Measurements from ENCODE around the gene ISX. TPM values are rescaled to one million over a fixed set of nuclear protein-coding genes. Genes with fewer than 3 reads are reported as not detected.

Gene ISX
- total and polyA plus RNA-seq, 10 of the 15 experiments (the other 5 are each of a cell fraction or from before 2014, with no cell fraction given), result 0.05 to 0.66 (median 0.25) TPM

- in situ Hi-C loops (cut with MboI), result no loop called here
- RAD21 ChIA-PET (ENCODE audit: unreplicated experiment), result interaction anchor here (0.6 to 1.8 kb wide), 7 partner anchors 15 to 1830 kb away, joined by 3 to 5 read pairs (median 4); no protein-coding TSS in a partner anchor
- Histone ChIP-seq H3K9ac (ENCODE audit: control insufficient read depth, insufficient read depth, low read length) (peak overlapping the region; percentile 6; the same call in 1 of the 2 replicates), H3K4me1 (ENCODE audit: control insufficient read depth, insufficient read depth, low read length) (peaks cover 81% of the 10 kb centered on the region), H2AFZ (ENCODE audit: control insufficient read depth, low read depth, low read length) (no peak overlapping the region), H3K27ac (ENCODE audit: control insufficient read depth, insufficient read depth) (peak overlapping the region; percentile 99), H3K4me2 (ENCODE audit: control insufficient read depth, insufficient read depth) (peak overlapping the region; percentile 31), H3K27me3 (replicated peaks in 1 of 2; ENCODE audit: control insufficient read depth in 2 of 2, insufficient read depth in 2 of 2, low read length in 1 of 2) (no peaks in the 10 kb centered on the region), H3K9me3 (replicated peaks; ENCODE audit: control insufficient read depth, insufficient read depth, low read length) (peaks cover 3% of the 10 kb centered on the region), H3K79me2 (ENCODE audit: control insufficient read depth, insufficient read depth, low read length) (no peaks in the 10 kb centered on the region), H3K4me3 (no peak overlapping the region), H4K20me1 (ENCODE audit: control insufficient read depth, insufficient read depth) (no peaks in the 10 kb centered on the region), H3K36me3 (ENCODE audit: control insufficient read depth in 2 of 2, insufficient read depth in 2 of 2, low read length in 1 of 2) (no peaks in the 10 kb centered on the region)
- DNase-seq (ENCODE audit: low read depth, low spot score), result no peak
- intact Hi-C loops (cut with micrococcal nuclease; ENCODE audit: unreplicated experiment), result no loop called here
- SMC1A ChIA-PET (ENCODE audit: uncharacterized antibody, unreplicated experiment), result interaction anchor here (0.6 to 3.0 kb wide), 8 partner anchors 8 to 87 kb away, joined by 3 to 18 read pairs (median 4); no protein-coding TSS in a partner anchor
- no peak for ATAC-seq
- CTCF ChIA-PET, result interaction anchor here (0.6 to 2.6 kb wide), 11 partner anchors 9 to 266 kb away, joined by 3 to 15 read pairs (median 5); no protein-coding TSS in a partner anchor
- BruUV-seq (replicated peaks), result no TSS peak
- WGBS (ENCODE audit: insufficient coverage, insufficient replicate concordance, low lambda C conversion rate, missing lambda C conversion rate), result 58% methylated on average over 4 of the region's 4 CpGs
- POLR2A ChIA-PET, result interaction anchor here (0.6 to 1.1 kb wide), 4 partner anchors 10 to 78 kb away, joined by 3 to 10 read pairs (median 6); no protein-coding TSS in a partner anchor
- no peak for FAIRE-seq
- TF ChIP-seq, protein P1, sequence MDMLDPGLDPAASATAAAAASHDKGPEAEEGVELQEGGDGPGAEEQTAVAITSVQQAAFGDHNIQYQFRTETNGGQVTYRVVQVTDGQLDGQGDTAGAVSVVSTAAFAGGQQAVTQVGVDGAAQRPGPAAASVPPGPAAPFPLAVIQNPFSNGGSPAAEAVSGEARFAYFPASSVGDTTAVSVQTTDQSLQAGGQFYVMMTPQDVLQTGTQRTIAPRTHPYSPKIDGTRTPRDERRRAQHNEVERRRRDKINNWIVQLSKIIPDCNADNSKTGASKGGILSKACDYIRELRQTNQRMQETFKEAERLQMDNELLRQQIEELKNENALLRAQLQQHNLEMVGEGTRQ (IDR thresholded peaks at IDR 0.05; ENCODE audit: borderline replicate concordance, low read depth, low read length), result no peak
- TF ChIP-seq SUPT20H (IDR thresholded peaks at IDR 0.05; ENCODE audit: borderline replicate concordance, control insufficient read depth, low read depth, low read length) (no peak), ETV6 (conservative IDR thresholded peaks at IDR 0.05 in 1 of 2, IDR thresholded peaks at IDR 0.05 in 1 of 2; ENCODE audit: borderline replicate concordance in 1 of 2, low read depth in 1 of 2) (0 out of 4 replicates have a peak, but pooled peaks of 1 of the 2 experiments have one; percentile 38), HDAC2 (IDR thresholded peaks at IDR 0.05) (no peak), YBX1 (IDR thresholded peaks at IDR 0.05) (no peak), CHD2 (IDR thresholded peaks at IDR 0.05; ENCODE audit: borderline replicate concordance, low read depth, low read length) (no peak), CEBPB (IDR thresholded peaks at IDR 0.05; ENCODE audit: borderline replicate concordance in 1 of 2, low read depth in 2 of 2, low read length in 2 of 2) (no peak), SPI1 (IDR thresholded peaks at IDR 0.05; ENCODE audit: borderline replicate concordance, insufficient read depth, low read depth, low read length) (peak; percentile 59; the same call in 1 of the 2 replicates), RAD21 (IDR thresholded peaks at IDR 0.05; ENCODE audit: insufficient read depth, low read depth, low read length) (no peak), CTCF (IDR thresholded peaks at IDR 0.05 in 2 of 3, conservative IDR thresholded peaks at IDR 0.05 in 1 of 3; ENCODE audit: control insufficient read depth in 2 of 3, extremely low read depth in 1 of 3, insufficient read depth in 1 of 3, low read depth in 3 of 3, low read length in 3 of 3) (no peak), MYB (IDR thresholded peaks at IDR 0.05; ENCODE audit: borderline replicate concordance, low read depth, low read length) (no peak), CBFB (IDR thresholded peaks at IDR 0.05; ENCODE audit: low read depth) (no peak), CREB1 (IDR thresholded peaks at IDR 0.05; ENCODE audit: low read depth) (no peak), ATF2 (IDR thresholded peaks at IDR 0.05; ENCODE audit: low read length) (no peak), EED (IDR thresholded peaks at IDR 0.05; ENCODE audit: low read depth) (peak; percentile 29; the same call in 1 of the 2 replicates), BMI1 (IDR thresholded peaks at IDR 0.05; ENCODE audit: borderline replicate concordance) (no peak), RELA (IDR thresholded peaks at IDR 0.05; ENCODE audit: borderline replicate concordance, partially characterized antibody) (no peak)
Observed at GRCh38 chr22:35131525-35132000, 65.6 kb downstream of the ISX start.

Data from GM12878 (cell line).